Coronary artery (tissue), 2 donors: Measurements from ENCODE around the gene EPOP.

Experiments
- DNase-seq: peaks from one replicate; pipeline ENCODE4 v3.0.0-alpha.2; 2017; ENCODE audit warnings: low spot score
- H3K27ac ChIP-seq, 2 donors: fragments of 200-600 bp; sonication (generic); one replicate each; pipeline ENCODE4 v1.5.1; 2016 to 2019
- H3K4me3 ChIP-seq: fragments of 200-600 bp; sonication (generic); 2 replicates; pipeline ENCODE4 v1.5.1; 2016; ENCODE audit warnings: mild to moderate bottlenecking, moderate library complexity
- TF ChIP-seq, protein P1 (sequence below): fragments of 200-600 bp; sonication (generic); IDR thresholded peaks from one replicate; pipeline ENCODE4 v1.5.1; 2019; ENCODE audit warnings: antibody characterized with exemption

Gene EPOP

DNA sequence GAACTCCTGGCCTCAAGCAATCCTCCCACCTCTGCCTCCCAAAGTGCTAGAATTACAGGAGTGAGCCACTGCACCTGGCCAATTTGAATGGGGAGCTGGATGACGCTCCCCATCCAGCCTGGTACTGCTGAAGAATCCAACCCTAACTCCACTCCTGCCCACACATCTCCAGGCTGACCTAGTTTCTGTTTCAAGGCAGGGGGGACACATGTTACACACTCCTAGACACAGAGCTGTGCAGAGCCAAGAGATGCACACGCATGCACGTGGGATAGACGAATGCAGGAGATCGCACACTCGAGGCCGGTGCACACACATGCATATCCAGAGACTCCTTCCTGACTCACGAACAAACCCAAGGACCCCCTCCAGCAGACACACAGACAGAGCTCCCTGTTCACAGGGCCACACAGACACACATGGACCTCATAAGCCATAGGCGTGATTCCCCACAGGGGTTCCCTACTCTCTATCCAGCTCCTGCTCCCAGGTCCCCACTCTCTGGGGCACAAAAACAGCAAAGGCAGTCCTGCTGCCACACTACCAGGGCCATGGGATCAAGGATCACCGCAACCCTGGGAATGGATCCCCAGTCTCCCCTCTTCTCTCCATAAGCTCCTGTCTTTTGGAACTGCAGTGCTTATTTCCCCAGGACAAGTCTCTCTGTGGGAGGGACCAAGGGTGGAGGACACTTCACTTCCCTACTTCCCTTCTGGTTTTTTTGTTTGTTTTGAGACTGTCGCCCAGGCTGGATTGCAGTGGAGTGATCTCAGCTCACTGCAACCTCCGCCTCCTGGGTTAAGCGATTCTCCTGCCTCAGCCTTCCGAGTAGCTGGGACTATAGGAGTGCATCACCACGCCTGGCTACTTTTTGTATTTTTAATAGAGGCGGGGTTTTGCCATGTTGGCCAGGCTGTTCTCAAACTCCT lies 14.4 kb downstream of the EPOP start:
- no peak overlapping the region for H3K4me3 ChIP-seq
- no peak for DNase-seq
- no peak overlapping the region for H3K27ac ChIP-seq
- TF ChIP-seq, protein P1, sequence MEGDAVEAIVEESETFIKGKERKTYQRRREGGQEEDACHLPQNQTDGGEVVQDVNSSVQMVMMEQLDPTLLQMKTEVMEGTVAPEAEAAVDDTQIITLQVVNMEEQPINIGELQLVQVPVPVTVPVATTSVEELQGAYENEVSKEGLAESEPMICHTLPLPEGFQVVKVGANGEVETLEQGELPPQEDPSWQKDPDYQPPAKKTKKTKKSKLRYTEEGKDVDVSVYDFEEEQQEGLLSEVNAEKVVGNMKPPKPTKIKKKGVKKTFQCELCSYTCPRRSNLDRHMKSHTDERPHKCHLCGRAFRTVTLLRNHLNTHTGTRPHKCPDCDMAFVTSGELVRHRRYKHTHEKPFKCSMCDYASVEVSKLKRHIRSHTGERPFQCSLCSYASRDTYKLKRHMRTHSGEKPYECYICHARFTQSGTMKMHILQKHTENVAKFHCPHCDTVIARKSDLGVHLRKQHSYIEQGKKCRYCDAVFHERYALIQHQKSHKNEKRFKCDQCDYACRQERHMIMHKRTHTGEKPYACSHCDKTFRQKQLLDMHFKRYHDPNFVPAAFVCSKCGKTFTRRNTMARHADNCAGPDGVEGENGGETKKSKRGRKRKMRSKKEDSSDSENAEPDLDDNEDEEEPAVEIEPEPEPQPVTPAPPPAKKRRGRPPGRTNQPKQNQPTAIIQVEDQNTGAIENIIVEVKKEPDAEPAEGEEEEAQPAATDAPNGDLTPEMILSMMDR = no peak

DNA sequence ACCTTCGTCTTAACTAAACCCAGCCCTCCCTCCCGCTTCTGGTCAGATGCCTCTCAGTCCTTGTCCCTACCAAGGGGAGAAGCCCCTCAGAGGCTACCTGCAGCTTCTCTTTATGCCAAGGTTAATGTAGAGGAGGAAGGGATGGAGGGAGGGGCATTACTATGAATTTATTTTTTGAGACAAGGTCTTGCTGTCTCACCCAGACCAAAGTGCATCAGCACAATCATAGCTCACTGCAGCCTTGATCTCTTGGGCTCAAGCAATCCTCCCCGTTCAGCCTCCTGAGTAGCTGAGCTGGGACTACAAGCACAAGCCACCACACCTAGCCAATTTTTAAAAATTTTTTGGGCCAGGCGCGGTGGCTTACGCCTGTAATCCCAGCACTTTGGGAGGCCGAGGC lies 15.3 kb downstream of the EPOP start:
- DNase-seq = no peak
- H3K4me3 ChIP-seq = no peak overlapping the region
- TF ChIP-seq, protein P1 = no peak
- H3K27ac ChIP-seq = no peak overlapping the region

DNA sequence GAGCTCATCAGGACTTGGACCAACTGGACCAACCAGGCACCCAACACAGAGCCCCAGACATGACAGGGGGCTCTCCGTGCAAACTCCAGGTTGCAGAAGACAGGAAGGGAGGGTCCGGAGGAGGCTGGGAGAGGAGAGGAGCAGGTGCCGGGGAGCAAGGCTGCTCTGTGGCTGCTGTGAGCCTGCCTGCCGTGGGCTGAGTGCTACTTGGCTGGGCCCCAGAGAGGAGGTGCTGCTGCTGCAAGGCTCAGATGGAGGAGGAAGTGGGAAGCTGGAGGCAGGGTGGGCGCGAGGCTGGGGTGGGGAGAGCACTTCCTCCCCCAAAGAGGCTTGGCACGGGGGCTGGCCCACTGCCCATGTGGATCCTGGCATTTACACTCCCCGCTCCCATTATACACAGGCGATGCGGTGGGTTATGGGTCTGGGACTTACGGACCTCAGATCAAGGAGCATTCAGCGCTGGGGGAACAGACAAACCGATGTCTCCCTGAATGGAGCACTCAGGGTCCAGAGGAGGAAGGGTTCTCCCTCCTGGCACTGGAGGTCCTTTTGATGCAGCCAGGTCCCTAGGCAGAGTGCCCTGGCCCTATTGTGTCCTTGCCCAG lies 15.9 kb downstream of the EPOP start:
- TF ChIP-seq, protein P1 = no peak
- Histone ChIP-seq H3K27ac (no peak overlapping the region), H3K4me3 (no peak overlapping the region)
- no peak for DNase-seq

DNA sequence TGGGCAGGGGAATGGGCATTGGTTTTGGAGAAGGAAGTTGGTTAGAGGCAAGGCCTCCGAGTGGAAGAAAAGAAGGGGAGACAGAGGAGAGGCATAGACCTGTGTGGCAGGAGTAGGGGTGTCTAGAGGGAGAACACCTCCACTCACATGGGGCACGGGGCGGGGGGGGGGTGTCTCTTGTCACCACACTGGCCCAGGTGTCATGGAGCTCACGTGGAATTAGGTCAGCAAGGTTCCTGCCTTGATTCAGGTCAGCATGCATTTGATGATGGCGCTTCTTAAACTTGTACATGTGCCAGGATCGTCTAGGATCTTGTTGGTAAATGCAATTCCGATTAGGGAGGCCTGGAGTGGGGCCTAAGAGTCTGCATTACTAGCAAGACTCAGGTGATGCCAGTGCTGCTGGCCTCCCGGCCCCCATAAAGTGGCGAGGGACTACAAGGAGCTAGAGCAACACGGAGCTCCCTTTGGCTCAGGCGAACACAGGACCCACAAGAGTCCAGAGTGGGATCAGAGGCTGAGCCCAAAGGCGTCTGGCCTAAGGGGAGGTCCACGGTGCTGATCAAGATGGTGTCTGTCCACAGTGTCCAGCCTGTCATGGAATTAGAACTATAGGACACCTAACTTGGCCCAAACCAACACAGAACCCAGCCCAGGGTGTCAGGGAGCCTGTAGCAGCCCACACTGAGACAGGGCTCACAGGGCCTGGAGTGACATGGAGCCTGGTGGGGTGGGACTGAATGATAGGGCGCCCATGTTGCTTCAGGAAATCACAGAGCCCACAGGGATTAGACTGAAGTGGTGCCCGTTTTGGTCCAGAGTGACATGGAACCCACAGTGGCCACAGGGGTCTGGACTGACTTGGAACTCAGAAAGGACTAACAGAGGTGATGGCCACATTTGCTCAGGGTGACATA lies 16.7 kb downstream of the EPOP start:
- no peak overlapping the region for H3K4me3 ChIP-seq
- DNase-seq = no peak
- TF ChIP-seq, protein P1 = no peak
- H3K27ac ChIP-seq = no peak overlapping the region

DNA sequence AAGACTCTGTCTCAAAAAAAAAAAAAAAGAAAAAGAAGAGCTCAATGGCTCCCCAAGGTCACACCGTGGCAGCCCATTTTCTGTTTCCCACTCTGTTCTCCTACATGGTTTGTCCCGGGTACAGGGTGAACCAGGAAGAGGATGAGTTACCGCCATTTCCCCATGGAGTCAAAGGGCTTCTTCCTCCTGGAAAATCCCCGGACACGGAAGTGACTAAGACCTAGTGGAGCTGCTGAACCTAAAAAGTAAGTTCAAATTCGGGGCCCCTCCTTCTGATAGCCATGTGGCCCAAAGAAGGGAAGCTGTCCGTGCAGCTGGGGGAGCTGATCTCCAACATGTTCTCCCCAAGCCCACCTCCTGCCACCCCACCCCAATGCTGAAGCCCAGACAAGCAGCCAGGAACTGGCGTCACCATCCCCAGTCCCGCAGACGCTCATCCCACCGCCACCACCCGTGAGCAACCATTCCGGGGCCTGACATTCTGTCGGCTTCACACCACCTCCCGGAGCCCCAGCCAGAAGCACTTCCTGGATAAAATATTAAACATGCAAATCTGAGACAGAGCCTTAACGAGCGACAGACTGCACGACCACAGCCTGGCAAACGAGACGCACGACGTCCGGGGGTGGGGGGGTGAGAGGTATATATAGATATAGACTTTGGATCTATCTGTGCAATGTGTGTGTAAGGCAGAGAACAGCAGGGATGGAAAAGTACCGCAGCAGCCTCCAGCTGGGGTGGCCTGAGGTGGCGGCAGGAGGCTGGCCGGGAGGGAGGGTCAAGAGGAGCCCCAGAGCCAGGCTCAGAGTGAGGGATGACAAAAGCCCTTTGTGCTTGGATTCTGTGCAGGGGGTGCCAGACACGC lies 17.6 kb downstream of the EPOP start:
- H3K4me3 ChIP-seq = no peak overlapping the region
- H3K27ac ChIP-seq = no peak overlapping the region
- TF ChIP-seq, protein P1 = no peak
- no peak for DNase-seq
